OCI-LY1 (cell line): ENCODE results near the gene PRAF2.

Experiments
- H2AFZ ChIP-seq: fragments of 200-600 bp; sonication (generic), shearing (Covaris generic); 2 replicates; pipeline ENCODE4 v1.6.0; 2014; ENCODE audit warnings: antibody characterized with exemption, mild to moderate bottlenecking, low read length
- H3F3A ChIP-seq: fragments of 200-600 bp; sonication (generic), shearing (Covaris generic); 2 replicates; pipeline ENCODE4 v1.6.0; 2014; ENCODE audit warnings: mild to moderate bottlenecking, antibody characterized with exemption, low read length, moderate library complexity; ENCODE audit not compliant: insufficient read depth
- H3K27ac ChIP-seq: fragments of 200-600 bp; sonication (generic); 2 replicates; pipeline ENCODE4 v1.5.1; 2014; ENCODE audit warnings: low read length, mixed run types, mild to moderate bottlenecking, low read depth; ENCODE audit not compliant: poor library complexity, severe bottlenecking
- H3K27me3 ChIP-seq: fragments of 200-600 bp; sonication (generic); 2 replicates; pipeline ENCODE4 v1.6.0; 2014; ENCODE audit warnings: antibody characterized with exemption, mild to moderate bottlenecking, low read length, moderate library complexity; ENCODE audit not compliant: insufficient read depth
- H3K36me3 ChIP-seq: fragments of 200-600 bp; sonication (generic); 2 replicates; pipeline ENCODE4 v1.6.1; 2014; ENCODE audit warnings: mild to moderate bottlenecking, antibody characterized with exemption, low read length, moderate library complexity, mixed read lengths; ENCODE audit not compliant: insufficient read depth
- H3K4me1 ChIP-seq: fragments of 200-600 bp; sonication (generic); 2 replicates; pipeline ENCODE4 v1.5.1; 2014; ENCODE audit warnings: mild to moderate bottlenecking, low read length, moderate library complexity; ENCODE audit not compliant: insufficient read depth, severe bottlenecking
- H3K4me2 ChIP-seq: fragments of 200-600 bp; sonication (generic), shearing (Covaris generic); 2 replicates; pipeline ENCODE4 v1.6.1; 2014; ENCODE audit warnings: low read length
- H3K4me3 ChIP-seq: fragments of 200-600 bp; sonication (generic); 2 replicates; pipeline ENCODE4 v1.5.1; 2014; ENCODE audit warnings: low read length, low read depth, mild to moderate bottlenecking, mixed read lengths; ENCODE audit not compliant: poor library complexity, severe bottlenecking
- H3K79me2 ChIP-seq: fragments of 200-600 bp; shearing (Covaris generic); 2 replicates; pipeline ENCODE4 v1.6.1; 2016; ENCODE audit warnings: mixed run types, low read length, mixed read lengths; ENCODE audit not compliant: insufficient read depth
- H3K9ac ChIP-seq: fragments of 200-600 bp; sonication (generic), shearing (Covaris generic); 2 replicates; pipeline ENCODE4 v1.6.1; 2014; ENCODE audit warnings: mild to moderate bottlenecking, low read length, mixed read lengths
- H3K9me2 ChIP-seq: fragments of 200-600 bp; sonication (generic), shearing (Covaris generic); 2 replicates; pipeline ENCODE4 v1.6.1; 2014; ENCODE audit warnings: low read depth, mild to moderate bottlenecking, low read length, mixed read lengths
- H3K9me3 ChIP-seq: fragments of 200-600 bp; shearing (Covaris generic); 2 replicates; pipeline ENCODE4 v1.6.1; 2014; ENCODE audit warnings: low read length, mixed read lengths
- H4K20me1 ChIP-seq: fragments of 200-600 bp; sonication (generic), shearing (Covaris generic); 2 replicates; pipeline ENCODE4 v1.6.0; 2016; ENCODE audit warnings: mild to moderate bottlenecking, low read length; ENCODE audit not compliant: insufficient read depth
- EZH2 ChIP-seq: fragments of 200-600 bp; sonication (generic), shearing (Covaris generic); IDR thresholded peaks from 2 replicates; pipeline ENCODE4 v1.8.0; 2017; ENCODE audit warnings: borderline replicate concordance, mixed run types, mild to moderate bottlenecking, antibody characterized with exemption, low read length, moderate library complexity, mixed read lengths
- TF ChIP-seq, protein P1 (sequence below): fragments of 200-600 bp; sonication (generic), shearing (Covaris generic); IDR thresholded peaks from 2 replicates; pipeline ENCODE4 v1.5.1; 2017; ENCODE audit warnings: mild to moderate bottlenecking, antibody characterized with exemption, low read length, moderate library complexity, mixed read lengths

Gene PRAF2

DNA sequence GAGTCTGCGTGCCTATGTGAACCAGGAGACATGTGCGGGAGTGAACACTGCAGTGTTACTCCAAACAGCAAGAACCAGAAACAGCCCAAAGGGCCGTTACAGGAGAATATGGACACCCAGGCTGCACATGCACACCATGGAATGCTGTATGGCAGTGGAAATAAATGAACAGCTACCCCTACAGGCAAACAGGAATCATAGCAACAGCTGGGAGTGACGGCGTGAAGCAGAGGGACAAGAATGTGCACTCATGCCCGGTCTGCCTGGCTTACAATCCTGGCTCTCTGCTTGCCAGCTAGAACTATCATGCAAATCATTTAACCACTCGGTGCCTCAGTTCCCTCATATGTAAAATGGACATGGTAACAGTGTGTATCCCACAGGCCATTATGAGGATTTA, 33.1 kb upstream of the PRAF2 start:
- H2AFZ ChIP-seq: no peak overlapping the region
- no peaks in the 10 kb centered on the region for H4K20me1 ChIP-seq
- no peaks in the 10 kb centered on the region for H3F3A ChIP-seq
- TF ChIP-seq EZH2: no peak
- TF ChIP-seq, protein P1, sequence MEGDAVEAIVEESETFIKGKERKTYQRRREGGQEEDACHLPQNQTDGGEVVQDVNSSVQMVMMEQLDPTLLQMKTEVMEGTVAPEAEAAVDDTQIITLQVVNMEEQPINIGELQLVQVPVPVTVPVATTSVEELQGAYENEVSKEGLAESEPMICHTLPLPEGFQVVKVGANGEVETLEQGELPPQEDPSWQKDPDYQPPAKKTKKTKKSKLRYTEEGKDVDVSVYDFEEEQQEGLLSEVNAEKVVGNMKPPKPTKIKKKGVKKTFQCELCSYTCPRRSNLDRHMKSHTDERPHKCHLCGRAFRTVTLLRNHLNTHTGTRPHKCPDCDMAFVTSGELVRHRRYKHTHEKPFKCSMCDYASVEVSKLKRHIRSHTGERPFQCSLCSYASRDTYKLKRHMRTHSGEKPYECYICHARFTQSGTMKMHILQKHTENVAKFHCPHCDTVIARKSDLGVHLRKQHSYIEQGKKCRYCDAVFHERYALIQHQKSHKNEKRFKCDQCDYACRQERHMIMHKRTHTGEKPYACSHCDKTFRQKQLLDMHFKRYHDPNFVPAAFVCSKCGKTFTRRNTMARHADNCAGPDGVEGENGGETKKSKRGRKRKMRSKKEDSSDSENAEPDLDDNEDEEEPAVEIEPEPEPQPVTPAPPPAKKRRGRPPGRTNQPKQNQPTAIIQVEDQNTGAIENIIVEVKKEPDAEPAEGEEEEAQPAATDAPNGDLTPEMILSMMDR: peak; percentile 32; the same call in 1 of the 2 replicates
- no peaks in the 10 kb centered on the region for H3K9me3 ChIP-seq
- H3K27me3 ChIP-seq: no peaks in the 10 kb centered on the region
- H3K79me2 ChIP-seq: no peaks in the 10 kb centered on the region
- H3K27ac ChIP-seq: no peak overlapping the region
- H3K9ac ChIP-seq: no peak overlapping the region
- H3K36me3 ChIP-seq: peaks cover 9% of the 10 kb centered on the region
- no peak overlapping the region for H3K4me2 ChIP-seq
- no peak overlapping the region for H3K4me3 ChIP-seq
- peaks cover 4% of the 10 kb centered on the region for H3K4me1 ChIP-seq
- H3K9me2 ChIP-seq: no peaks in the 10 kb centered on the region

GRCh38 chrX:49106296-49106695, 32.5 kb upstream of the PRAF2 start:
- H3K9me2 ChIP-seq: no peaks in the 10 kb centered on the region
- no peaks in the 10 kb centered on the region for H4K20me1 ChIP-seq
- peaks cover 11% of the 10 kb centered on the region for H3K4me1 ChIP-seq
- no peak overlapping the region for H3K9ac ChIP-seq
- H3K27me3 ChIP-seq: no peaks in the 10 kb centered on the region
- H3K27ac ChIP-seq: no peak overlapping the region
- H3K4me2 ChIP-seq: no peak overlapping the region
- H3K9me3 ChIP-seq: no peaks in the 10 kb centered on the region
- no peaks in the 10 kb centered on the region for H3F3A ChIP-seq
- H3K4me3 ChIP-seq: no peak overlapping the region
- peaks cover 9% of the 10 kb centered on the region for H3K36me3 ChIP-seq
- no peaks in the 10 kb centered on the region for H3K79me2 ChIP-seq
- no peak overlapping the region for H2AFZ ChIP-seq
- TF ChIP-seq EZH2: no peak
- TF ChIP-seq, protein P1: no peak

GRCh38 chrX:49103637-49104036, 29.8 kb upstream of the PRAF2 start:
- Histone ChIP-seq H3K79me2 (no peaks in the 10 kb centered on the region), H3K9me2 (no peaks in the 10 kb centered on the region), H3K4me1 (peaks cover 16% of the 10 kb centered on the region), H3K36me3 (no peaks in the 10 kb centered on the region; the same call in 1 of the 2 replicates), H3K4me3 (no peak overlapping the region), H3K27me3 (no peaks in the 10 kb centered on the region), H4K20me1 (no peaks in the 10 kb centered on the region), H3K27ac (no peak overlapping the region), H3K9ac (no peak overlapping the region), H2AFZ (no peak overlapping the region), H3K4me2 (no peak overlapping the region), H3K9me3 (no peaks in the 10 kb centered on the region), H3F3A (no peaks in the 10 kb centered on the region)
- no peak for TF ChIP-seq EZH2
- TF ChIP-seq, protein P1: no peak
